ENCODE data around the gene TMEM214.

The TMEM214 gene

DNA sequence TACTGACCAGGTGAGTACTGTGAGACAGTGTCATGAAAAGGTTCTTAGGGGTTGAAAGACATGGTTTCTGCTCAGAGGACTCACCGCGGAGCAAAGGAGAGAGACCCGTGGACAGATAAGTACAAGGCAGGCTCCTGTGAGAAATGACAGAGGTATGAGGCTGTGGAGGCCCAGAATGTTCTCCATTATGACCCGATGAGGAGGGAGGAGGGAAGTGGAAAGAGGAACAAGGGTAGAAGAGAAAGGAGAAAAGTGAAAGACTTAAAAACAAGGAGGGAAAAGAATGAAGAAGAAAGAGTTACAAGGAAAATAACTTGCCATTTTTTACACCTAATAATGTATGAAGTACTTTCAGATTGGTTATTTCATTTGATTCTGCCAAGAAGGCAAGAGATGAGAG is 32.5 kb upstream of the TMEM214 start:
- H3K4me1 ChIP-seq (ENCODE audit: control insufficient read depth, insufficient read depth, low read length), result no peaks in the 10 kb centered on the region
- no peaks in the 10 kb centered on the region for H3K36me3 ChIP-seq (ENCODE audit: control insufficient read depth, insufficient read depth, low read length)
- no peaks in the 10 kb centered on the region for H3K9me3 ChIP-seq (ENCODE audit: control insufficient read depth, insufficient read depth, low read length)
- no peak overlapping the region for H3K4me3 ChIP-seq (ENCODE audit: low read depth, low read length)
- H3K27me3 ChIP-seq (ENCODE audit: control insufficient read depth, insufficient read depth, low read length), result no peaks in the 10 kb centered on the region
- H3K9ac ChIP-seq (ENCODE audit: low read depth, low read length), result no peak overlapping the region

DNA sequence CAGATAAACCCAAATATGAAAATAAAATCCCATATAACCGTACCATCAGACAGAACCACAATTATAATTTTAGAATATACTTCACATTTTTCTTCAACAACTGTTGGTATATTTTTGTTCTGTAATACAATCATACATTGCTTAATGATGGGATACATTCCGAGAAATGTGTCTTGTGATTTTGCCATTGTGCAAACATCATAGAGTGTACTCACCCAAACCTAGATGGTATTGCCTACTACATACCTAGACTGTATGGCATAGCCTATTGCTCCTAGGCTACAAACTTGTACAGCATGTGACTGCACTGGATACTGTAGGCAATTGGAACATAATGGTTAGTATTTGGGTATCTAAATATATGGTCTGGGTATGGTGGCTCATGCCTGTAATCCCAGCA is 31.8 kb upstream of the TMEM214 start:
- Histone ChIP-seq H3K9me3 (ENCODE audit: control insufficient read depth, insufficient read depth, low read length) (no peaks in the 10 kb centered on the region), H3K4me3 (ENCODE audit: low read depth, low read length) (no peak overlapping the region), H3K36me3 (ENCODE audit: control insufficient read depth, insufficient read depth, low read length) (no peaks in the 10 kb centered on the region), H3K9ac (ENCODE audit: low read depth, low read length) (no peak overlapping the region), H3K4me1 (ENCODE audit: control insufficient read depth, insufficient read depth, low read length) (no peaks in the 10 kb centered on the region), H3K27me3 (ENCODE audit: control insufficient read depth, insufficient read depth, low read length) (no peaks in the 10 kb centered on the region)

DNA sequence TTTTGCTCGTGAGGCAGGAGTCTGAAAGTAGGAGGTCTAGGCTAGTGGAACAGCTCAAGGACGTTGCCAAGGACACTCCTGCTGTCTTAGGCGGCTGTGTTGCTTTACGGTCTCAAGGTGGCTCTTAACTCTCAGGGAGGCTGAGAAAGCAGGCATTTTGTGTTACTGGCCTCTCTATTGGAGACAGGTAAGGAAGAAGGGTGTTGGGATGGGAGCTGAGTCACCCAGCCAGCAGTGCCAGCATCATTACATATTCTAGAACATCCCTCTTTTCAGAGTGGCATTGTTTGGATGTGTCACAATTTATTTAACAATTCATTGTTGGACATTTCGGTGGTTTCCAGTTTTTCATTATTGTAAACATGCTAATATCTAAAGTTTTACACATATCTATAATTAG is 30.8 kb upstream of the TMEM214 start:
- no peak overlapping the region for H3K9ac ChIP-seq (ENCODE audit: low read depth, low read length)
- no peak overlapping the region for H3K4me3 ChIP-seq (ENCODE audit: low read depth, low read length)
- no peaks in the 10 kb centered on the region for H3K27me3 ChIP-seq (ENCODE audit: control insufficient read depth, insufficient read depth, low read length)
- H3K9me3 ChIP-seq (ENCODE audit: control insufficient read depth, insufficient read depth, low read length), result no peaks in the 10 kb centered on the region
- H3K36me3 ChIP-seq (ENCODE audit: control insufficient read depth, insufficient read depth, low read length), result no peaks in the 10 kb centered on the region
- no peaks in the 10 kb centered on the region for H3K4me1 ChIP-seq (ENCODE audit: control insufficient read depth, insufficient read depth, low read length)

DNA sequence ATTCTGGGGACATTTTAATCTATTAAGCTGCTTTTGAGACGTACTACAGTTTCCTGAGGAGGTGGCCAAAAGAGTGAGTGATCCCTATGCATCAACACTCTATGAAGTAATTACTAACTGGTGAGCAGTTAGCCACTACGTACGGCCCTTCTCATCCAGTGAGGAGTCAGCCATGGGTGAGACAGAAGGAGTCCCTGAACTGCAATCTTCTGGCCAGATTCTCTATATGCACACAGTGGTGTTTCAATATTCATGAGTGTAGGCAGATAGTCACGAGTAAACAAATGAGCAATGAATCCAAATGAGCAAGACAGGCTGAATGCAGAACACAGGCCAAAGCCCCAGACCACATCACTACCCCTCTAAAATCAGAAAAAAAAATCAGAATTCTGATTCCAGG is 29.8 kb upstream of the TMEM214 start:
- no peaks in the 10 kb centered on the region for H3K4me1 ChIP-seq (ENCODE audit: control insufficient read depth, insufficient read depth, low read length)

DNA sequence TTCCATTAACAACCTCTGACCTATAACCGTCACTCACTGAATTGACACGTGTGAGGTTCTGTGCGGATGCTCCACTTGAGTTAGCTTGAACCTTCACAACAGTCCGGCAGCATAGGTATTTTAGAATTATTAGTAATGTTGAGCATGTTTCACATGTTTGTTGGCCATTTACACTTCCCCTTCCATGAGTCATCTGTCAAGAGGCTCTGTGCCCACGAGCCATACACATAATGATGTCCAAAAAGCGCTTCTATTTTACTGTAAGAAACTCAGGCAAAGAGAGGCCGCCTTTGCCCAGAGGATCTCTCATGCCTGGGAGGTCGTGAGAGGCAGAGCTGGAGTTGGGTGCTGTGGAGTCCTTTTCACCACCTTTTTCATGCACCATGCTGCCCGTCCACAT is 28.9 kb upstream of the TMEM214 start:
- Histone ChIP-seq H3K27me3 (ENCODE audit: control insufficient read depth, insufficient read depth, low read length) (no peaks in the 10 kb centered on the region), H3K4me1 (ENCODE audit: control insufficient read depth, insufficient read depth, low read length) (no peaks in the 10 kb centered on the region), H3K36me3 (ENCODE audit: control insufficient read depth, insufficient read depth, low read length) (no peaks in the 10 kb centered on the region), H3K9me3 (ENCODE audit: control insufficient read depth, insufficient read depth, low read length) (no peaks in the 10 kb centered on the region), H3K9ac (ENCODE audit: low read depth, low read length) (no peak overlapping the region), H3K4me3 (ENCODE audit: low read depth, low read length) (no peak overlapping the region)

More for the DNA sequence above, 29.8 kb upstream of the TMEM214 start:
- H3K9me3 ChIP-seq (ENCODE audit: control insufficient read depth, insufficient read depth, low read length), result no peaks in the 10 kb centered on the region
- no peaks in the 10 kb centered on the region for H3K27me3 ChIP-seq (ENCODE audit: control insufficient read depth, insufficient read depth, low read length)
- H3K9ac ChIP-seq (ENCODE audit: low read depth, low read length), result no peak overlapping the region
- H3K4me3 ChIP-seq (ENCODE audit: low read depth, low read length), result no peak overlapping the region
- no peaks in the 10 kb centered on the region for H3K36me3 ChIP-seq (ENCODE audit: control insufficient read depth, insufficient read depth, low read length)

DNA sequence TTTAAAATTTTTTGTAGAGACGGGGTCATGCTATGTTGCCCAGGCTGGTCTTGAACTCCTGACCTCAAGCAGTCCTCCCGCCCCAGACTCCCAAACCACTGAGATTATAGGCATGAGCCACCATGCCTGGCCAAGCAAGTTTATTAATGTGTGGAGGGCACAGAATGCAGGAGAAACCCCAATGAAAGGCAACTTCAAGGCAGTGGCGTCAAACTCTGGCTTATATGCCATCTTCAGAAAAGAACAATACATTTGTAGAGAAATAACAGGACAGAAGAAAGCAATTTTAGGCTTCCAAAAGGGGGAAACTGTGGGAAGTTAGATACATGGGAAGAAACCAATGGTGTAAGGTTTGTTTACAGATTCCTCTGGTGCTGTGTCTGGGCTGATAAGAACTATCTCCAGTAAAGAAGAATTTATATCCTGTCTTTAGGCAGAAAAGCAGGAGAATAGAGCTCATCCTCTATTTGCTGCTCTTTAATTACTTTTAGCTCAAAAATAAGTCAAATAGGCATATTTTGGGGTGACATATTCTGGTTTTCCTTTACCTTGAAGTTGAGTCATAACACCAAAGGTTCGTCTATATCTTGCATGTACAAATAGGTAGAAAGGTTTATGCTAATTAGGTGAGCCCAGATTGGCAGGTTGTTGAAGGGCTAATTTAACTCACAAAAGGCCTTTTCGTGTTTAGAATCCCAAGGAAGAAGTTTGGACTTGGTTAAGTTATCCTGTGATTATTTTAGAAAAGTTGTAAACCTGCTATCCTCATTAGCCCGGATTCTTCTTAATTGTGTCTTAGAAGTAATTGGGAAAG is 26.0 kb upstream of the TMEM214 start:
- Histone ChIP-seq H3K9me3 (ENCODE audit: control insufficient read depth, insufficient read depth, low read length) (no peaks in the 10 kb centered on the region), H3K27me3 (ENCODE audit: control insufficient read depth, insufficient read depth, low read length) (no peaks in the 10 kb centered on the region), H3K9ac (ENCODE audit: low read depth, low read length) (no peak overlapping the region), H3K4me3 (ENCODE audit: low read depth, low read length) (no peak overlapping the region), H3K4me1 (ENCODE audit: control insufficient read depth, insufficient read depth, low read length) (no peaks in the 10 kb centered on the region), H3K36me3 (ENCODE audit: control insufficient read depth, insufficient read depth, low read length) (no peaks in the 10 kb centered on the region)

DNA sequence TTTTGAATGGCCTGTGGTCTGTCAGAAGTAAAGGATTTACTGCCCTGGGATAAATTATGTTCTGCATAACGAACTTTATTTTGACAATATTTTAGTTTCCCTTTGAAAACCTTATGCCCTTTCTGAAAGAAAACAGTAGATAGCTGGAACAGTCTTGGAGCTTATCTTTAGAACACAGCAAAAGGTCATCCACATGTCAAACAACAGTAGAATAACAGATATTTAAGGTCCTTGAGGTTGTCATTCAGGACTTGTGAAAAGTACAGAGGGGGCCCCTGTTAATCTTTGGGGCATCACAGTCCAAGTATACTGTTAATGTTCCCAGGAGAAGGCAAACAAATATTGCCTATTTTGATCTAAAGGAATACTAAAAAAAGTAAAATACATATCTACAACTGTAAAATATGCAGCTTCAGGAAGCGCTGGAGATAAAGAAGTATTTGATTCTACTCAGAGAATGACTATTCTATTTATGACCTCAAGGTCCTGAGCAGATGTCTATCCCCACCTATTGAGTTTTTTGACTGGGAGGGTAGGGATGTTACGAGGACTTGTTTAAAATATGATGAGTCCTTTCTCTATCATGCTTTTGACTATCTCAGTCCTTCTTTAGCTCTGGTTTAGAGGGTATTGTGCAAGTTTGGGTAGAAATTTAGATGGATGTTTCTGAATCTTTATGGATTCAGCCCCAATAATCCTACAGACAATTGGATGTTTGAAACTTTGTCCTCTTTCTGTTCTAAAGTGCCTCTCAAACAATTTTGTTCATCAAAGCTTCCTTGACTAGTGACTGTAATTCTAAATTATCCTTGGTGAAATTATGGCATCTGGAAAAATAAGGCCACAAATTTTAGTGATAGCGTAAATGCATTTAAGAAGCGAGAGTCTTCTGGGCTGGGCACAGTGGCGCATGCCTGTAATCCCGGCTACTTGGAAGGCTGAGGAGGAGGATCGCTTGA is 25.1 kb upstream of the TMEM214 start:
- Histone ChIP-seq H3K27me3 (ENCODE audit: control insufficient read depth, insufficient read depth, low read length) (no peaks in the 10 kb centered on the region), H3K4me3 (ENCODE audit: low read depth, low read length) (no peak overlapping the region), H3K9me3 (ENCODE audit: control insufficient read depth, insufficient read depth, low read length) (peaks cover 3% of the 10 kb centered on the region), H3K36me3 (ENCODE audit: control insufficient read depth, insufficient read depth, low read length) (no peaks in the 10 kb centered on the region), H3K4me1 (ENCODE audit: control insufficient read depth, insufficient read depth, low read length) (no peaks in the 10 kb centered on the region), H3K9ac (ENCODE audit: low read depth, low read length) (no peak overlapping the region)

DNA sequence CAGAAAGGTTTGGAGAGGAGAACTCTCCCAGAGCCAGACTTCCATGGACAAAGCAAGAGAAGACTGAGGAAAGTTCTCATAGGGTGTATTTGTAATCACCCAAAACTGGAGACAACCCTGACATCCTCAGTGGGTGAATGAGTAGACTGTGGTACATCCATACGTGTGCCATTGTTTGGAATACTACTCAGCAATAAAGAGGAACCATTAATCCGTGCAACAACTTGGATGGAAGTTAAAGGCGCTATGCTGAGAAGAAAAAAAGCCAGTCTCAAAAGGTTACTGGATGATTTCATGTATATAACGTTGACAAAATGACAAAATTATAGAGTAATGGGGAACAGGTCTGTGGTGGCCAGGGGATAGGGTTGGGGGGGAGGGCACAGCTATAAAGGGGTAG is 24.1 kb upstream of the TMEM214 start:
- Histone ChIP-seq H3K36me3 (ENCODE audit: control insufficient read depth, insufficient read depth, low read length) (no peaks in the 10 kb centered on the region), H3K9ac (ENCODE audit: low read depth, low read length) (no peak overlapping the region), H3K4me3 (ENCODE audit: low read depth, low read length) (no peak overlapping the region), H3K4me1 (ENCODE audit: control insufficient read depth, insufficient read depth, low read length) (no peaks in the 10 kb centered on the region), H3K27me3 (ENCODE audit: control insufficient read depth, insufficient read depth, low read length) (no peaks in the 10 kb centered on the region), H3K9me3 (ENCODE audit: control insufficient read depth, insufficient read depth, low read length) (peaks cover 6% of the 10 kb centered on the region)

DNA sequence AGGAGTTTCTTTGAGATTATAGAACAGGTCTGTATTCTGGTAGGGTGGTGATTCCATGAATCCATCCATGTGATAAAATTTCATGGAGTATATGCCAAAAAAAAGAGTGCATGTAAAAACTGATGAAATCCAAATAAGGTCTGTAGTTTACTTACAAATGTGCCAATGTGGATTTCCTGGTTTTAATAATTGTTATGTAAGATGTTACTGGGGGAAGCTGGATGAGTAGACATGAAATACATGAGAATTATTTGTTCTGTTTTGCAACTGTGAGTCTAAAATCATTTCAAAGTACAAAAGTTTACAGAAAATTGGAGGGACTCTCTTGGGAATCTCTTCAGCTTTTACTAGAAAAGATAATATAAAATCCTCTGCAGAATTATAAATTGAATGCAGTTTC is 23.7 kb upstream of the TMEM214 start:
- Histone ChIP-seq H3K9me3 (ENCODE audit: control insufficient read depth, insufficient read depth, low read length) (peaks cover 8% of the 10 kb centered on the region), H3K27me3 (ENCODE audit: control insufficient read depth, insufficient read depth, low read length) (no peaks in the 10 kb centered on the region), H3K4me3 (ENCODE audit: low read depth, low read length) (no peak overlapping the region), H3K9ac (ENCODE audit: low read depth, low read length) (no peak overlapping the region), H3K36me3 (ENCODE audit: control insufficient read depth, insufficient read depth, low read length) (no peaks in the 10 kb centered on the region), H3K4me1 (ENCODE audit: control insufficient read depth, insufficient read depth, low read length) (no peaks in the 10 kb centered on the region)

DNA sequence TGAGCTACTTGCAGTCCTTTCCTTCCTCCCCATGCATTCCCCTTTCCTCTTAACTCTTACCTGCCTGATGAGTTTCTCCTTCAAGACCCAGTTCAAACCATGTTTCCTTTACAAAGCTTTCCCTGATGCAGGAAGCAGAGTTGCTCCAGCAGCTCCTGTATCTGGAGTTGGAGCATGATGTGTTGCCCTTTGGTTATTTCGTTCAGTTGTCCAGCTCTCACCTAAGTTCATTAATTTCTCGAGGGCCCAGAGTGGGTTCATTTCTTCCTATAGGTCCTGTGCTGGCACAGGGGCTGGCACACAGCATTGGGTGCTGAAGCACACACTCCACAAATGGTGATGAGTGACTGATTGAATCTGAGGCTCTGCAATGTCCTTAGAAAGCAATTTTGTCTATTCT is 23.0 kb upstream of the TMEM214 start:
- Histone ChIP-seq H3K27me3 (ENCODE audit: control insufficient read depth, insufficient read depth, low read length) (no peaks in the 10 kb centered on the region), H3K36me3 (ENCODE audit: control insufficient read depth, insufficient read depth, low read length) (no peaks in the 10 kb centered on the region), H3K4me3 (ENCODE audit: low read depth, low read length) (no peak overlapping the region), H3K9me3 (ENCODE audit: control insufficient read depth, insufficient read depth, low read length) (peaks cover 8% of the 10 kb centered on the region), H3K4me1 (ENCODE audit: control insufficient read depth, insufficient read depth, low read length) (no peaks in the 10 kb centered on the region), H3K9ac (ENCODE audit: low read depth, low read length) (no peak overlapping the region)

DNA sequence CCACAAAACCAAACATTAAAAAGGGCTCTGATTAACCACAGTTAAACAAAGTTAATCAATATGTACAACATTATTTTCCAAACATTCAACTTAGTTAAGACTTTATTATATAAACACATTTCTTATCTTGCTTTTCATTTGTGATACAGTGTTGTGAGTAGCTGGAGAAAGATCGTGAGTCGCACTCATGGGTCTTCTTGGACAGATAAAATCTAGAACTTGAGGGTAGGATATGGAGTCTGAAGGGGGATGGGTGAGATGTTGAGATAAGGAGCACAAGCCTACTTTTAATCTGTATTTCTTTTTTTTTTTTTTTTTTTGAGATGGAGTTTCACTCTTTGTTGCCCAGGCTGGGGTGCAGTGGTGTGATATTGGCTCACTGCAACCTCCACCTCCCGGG is 22.6 kb upstream of the TMEM214 start:
- H3K27me3 ChIP-seq (ENCODE audit: control insufficient read depth, insufficient read depth, low read length), result no peaks in the 10 kb centered on the region
- H3K9me3 ChIP-seq (ENCODE audit: control insufficient read depth, insufficient read depth, low read length), result peaks cover 8% of the 10 kb centered on the region
- no peak overlapping the region for H3K9ac ChIP-seq (ENCODE audit: low read depth, low read length)
- H3K4me3 ChIP-seq (ENCODE audit: low read depth, low read length), result no peak overlapping the region
- no peaks in the 10 kb centered on the region for H3K36me3 ChIP-seq (ENCODE audit: control insufficient read depth, insufficient read depth, low read length)
- no peaks in the 10 kb centered on the region for H3K4me1 ChIP-seq (ENCODE audit: control insufficient read depth, insufficient read depth, low read length)

DNA sequence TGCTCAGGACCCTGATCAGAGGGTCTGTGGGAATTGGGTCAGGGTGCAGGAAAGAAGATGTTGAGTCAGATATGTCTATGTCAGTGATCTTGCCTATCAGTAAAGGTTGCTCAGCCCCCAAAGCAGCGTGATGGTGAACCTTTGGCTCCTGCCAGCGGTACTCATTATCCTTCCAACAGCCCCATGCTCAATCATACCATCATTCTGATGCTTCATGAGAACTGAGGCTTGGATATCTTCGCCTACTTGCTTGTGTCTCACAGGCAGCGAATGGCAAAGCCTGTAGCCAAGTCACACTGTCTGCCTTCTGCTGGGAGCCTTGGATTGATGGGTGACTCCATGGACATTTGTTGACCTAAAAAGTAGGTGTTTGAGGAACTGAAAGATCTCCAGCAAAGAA is 19.0 kb upstream of the TMEM214 start:
- H3K36me3 ChIP-seq (ENCODE audit: control insufficient read depth, insufficient read depth, low read length), result no peaks in the 10 kb centered on the region
- H3K9me3 ChIP-seq (ENCODE audit: control insufficient read depth, insufficient read depth, low read length), result peaks cover 8% of the 10 kb centered on the region
- no peaks in the 10 kb centered on the region for H3K27me3 ChIP-seq (ENCODE audit: control insufficient read depth, insufficient read depth, low read length)
- peaks cover 5% of the 10 kb centered on the region for H3K4me1 ChIP-seq (ENCODE audit: control insufficient read depth, insufficient read depth, low read length)
- no peak overlapping the region for H3K9ac ChIP-seq (ENCODE audit: low read depth, low read length)
- no peak overlapping the region for H3K4me3 ChIP-seq (ENCODE audit: low read depth, low read length)
